Stimulated activated CD4-positive, alpha-beta T cell treated with anti-CD3 and anti-CD28 coated beads, TNF-alpha, amount 100 ng/mL, for 4 hours (primary cell): ENCODE measurements around the gene CACNA1G.

Experiments
- DNase-seq, 3 experiments: peaks; one replicate each; pipeline ENCODE4 v3.0.0-alpha.2; 2020; ENCODE audit warnings: low read depth in 3 of 3

Gene CACNA1G

GRCh38 chr17:50632637-50633036 lies 72.1 kb downstream of the CACNA1G start:
- DNase-seq = no peak

DNA sequence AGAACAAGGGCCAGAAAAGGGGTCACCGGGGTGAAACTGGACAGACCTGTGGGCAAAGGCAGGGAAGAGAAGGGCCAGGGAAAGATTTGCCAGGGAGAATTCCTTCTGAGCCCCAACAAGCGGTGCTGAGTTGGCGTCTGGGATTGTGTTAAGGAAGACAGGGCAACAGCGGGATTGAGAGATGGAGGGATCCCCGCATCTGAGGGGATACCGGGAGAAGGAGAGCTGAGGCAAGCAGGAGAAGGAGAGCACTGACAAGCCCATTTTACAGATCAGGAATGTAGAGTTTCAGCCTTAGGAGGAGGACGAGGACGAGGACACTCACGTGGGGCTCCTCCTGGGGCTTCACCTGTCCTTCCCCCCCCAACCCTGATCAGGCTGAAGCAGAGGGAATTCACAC lies 73.2 kb downstream of the CACNA1G start:
- no peak for DNase-seq

- DNase-seq = no peak
Measured at GRCh38 chr17:50634224-50634914, 73.9 kb downstream of the CACNA1G start, which contains the start of gene ABCC3. TSS of gene ABCC3 (plus strand) at chr17:50634881. CDS start at chr17:50634937, 56 bp downstream.

- no peak for DNase-seq
Measured at GRCh38 chr17:50634915-50635731, 74.6 kb downstream of the CACNA1G start.

DNA sequence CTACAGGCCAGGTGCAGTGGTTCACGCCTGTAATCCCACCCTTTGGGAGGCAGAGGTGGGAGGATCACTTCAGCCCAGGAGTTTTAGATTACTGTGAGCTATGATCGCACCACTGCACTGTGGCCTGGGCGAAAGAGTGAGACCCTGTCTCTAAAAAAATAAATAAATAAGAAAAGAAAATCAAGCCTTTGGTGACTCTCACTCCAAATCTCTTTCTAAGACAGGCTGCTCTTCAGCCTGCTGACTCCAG lies 75.1 kb downstream of the CACNA1G start:
- no peak for DNase-seq

DNA sequence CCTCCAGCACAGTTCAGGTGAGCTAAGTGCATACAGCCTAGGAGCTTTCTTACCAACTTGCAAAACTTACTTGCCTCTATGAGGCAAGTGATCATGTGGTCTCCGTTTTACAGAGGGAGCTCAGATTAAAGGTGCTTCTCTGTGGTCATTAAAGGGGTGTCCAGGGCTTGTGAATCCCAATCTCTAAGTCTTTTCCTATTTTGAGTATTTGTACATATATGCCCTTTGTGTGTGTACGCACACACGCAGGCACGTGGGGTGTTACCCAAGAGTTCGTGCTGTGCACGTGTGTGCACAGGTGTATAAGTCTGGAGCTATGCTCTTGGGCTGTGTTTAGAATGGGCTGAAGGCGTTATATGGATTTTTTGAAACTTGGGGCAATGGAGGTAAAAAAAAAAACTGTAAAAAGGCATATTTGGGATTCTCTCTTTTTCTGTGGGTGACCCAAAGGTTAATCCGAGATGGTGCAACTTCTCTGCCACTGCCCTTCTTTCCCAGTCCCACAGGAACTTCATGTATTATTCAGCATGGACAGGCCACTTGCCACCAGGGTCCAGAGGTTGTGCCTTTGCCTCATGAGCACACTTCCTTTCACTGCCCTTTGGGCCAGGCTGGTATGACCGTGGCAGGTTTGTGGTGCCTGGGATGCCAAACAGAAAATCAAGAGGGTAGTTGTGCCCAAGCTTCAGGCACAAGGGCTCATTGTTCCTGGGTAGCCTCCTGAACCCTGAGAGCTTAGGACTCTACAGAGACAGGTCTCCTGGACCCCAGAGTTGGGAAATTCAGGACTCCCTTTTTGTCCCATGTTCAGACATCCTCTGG lies 75.7 kb downstream of the CACNA1G start:
- no peak for DNase-seq

DNA sequence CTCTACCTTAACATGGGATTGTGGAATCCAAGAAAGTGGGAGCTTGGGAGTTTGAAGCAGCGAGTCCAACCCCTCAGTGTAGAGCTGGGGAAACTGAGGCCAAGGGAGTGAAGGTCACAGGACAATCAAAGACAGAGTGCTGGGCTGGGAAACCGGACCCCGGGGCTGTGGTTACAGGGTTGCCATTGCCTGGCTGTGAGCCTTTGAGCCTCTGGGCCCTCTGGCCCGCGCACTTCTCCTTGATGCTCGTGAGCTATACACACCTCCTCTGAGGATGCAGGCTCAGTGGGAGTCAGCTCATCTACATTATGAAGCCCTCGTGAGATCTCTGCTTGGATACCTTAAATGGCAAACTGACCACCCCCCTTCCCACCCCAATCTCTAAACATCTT lies 76.3 kb downstream of the CACNA1G start:
- no peak for DNase-seq

DNA sequence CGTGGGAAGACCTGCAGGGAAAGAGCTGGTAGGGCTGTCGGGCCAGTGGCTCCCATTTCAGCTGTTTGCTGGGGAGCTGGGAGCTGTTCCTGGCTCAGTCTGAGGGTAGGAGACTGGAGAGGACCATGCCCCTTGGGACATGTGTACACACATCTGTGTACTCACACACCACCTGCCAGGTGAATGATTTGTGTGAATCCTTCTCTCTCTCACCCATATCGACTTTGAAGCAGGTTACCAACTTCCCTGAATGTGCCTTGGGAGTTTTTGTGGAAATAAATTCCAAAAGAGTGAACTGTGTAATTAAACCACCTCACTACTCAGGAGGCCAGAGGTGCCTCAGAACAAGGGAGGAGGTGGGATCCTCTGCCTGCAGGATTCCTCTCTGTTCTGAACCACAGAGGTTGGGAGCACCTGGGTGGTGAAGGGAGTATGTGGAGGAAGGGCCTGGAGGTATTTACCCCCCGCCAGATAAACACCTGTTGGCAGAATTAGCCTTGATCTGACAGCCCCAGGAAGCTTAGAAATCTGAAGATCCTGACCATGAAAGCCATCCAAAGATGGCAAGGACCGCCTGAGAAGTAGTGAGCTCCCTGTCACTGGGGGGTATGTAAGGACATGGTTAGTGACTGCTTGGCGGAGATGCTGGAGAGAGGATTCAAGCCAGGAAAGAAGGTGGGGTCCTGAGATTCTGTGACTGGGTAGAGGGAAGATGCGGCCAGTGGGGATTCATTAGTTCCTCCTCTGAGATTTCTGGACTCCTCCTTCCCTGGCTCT lies 77.5 kb downstream of the CACNA1G start:
- no peak for DNase-seq

DNA sequence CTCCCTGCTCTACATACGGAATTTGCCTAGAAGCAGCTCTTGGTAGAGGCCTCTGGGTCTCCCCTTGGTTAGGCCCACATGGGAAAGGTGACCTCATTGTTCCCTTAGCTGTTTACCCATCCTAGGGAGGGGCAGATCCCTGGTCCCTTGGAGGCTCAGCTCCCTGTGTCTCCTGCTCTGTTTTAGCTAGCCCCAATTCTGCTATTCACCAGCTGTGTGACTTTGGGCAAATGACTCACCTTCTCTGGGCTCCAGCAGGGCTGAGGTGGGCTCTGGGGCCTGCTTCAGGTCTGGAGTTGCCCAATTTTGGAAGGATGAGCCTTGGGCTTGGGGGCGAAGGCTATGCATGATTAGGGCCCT lies 78.1 kb downstream of the CACNA1G start:
- no peak for DNase-seq

GRCh38 chr17:50638966-50639713 lies 78.6 kb downstream of the CACNA1G start:
- no peak for DNase-seq

DNA sequence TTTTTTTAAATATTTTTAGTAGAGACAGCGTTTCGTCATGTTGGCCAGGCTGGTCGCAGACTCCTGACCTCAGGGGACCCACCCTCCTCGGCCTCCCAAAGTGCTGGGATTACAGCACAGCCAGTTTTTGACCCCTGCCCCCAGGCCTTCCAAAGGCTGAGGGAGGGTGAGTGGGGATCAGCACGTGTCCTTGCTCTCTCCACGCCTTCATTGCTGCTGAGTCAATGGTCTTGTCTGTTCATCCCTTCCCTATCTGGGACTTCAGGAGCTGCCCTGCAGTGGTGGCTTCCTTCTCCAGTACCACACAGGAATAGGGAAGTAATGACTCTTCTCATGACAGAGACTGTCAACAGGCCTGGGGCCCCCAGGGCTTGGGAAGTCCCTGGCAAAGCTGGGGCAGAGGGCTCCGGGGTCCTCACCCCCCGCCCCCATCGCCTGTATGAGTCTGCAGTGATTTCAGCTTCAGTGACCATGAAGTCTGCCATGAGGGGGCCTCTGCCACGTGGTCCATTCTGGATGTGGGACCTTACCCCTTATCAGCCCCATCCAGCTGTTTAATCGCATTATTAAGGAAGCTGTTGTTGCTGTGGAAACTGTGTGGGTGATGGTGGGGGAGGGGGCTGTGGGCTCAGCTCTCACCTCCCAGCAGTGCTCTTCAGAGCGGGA lies 80.3 kb downstream of the CACNA1G start:
- no peak for DNase-seq

- no peak for DNase-seq
Measured at GRCh38 chr17:50641357-50641756, 80.8 kb downstream of the CACNA1G start.

- no peak for DNase-seq
Measured at GRCh38 chr17:50642071-50642721, 81.7 kb downstream of the CACNA1G start.

GRCh38 chr17:50642722-50643656 lies 82.5 kb downstream of the CACNA1G start:
- DNase-seq = no peak

GRCh38 chr17:50645748-50646682 lies 85.5 kb downstream of the CACNA1G start:
- no peak for DNase-seq

DNA sequence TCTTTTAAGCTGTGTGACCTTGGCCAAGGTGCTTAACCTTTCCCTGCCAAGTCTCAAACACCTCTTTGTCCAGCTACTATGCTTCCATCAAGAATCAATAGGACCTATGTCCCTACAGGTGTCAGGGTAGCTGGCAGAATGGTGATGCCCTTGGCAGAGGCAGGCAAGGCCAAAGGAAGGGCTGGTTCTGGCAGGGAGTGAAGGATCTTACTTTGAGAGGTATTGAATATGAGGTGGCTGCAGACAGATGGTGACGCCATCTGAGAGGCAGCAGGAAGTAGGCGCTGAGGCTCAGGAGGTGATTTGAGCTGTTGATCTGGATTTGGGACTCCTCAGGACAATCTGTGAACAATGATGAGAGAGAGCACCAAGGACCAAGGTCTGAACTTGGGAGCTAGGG lies 86.7 kb downstream of the CACNA1G start:
- DNase-seq = no peak

DNA sequence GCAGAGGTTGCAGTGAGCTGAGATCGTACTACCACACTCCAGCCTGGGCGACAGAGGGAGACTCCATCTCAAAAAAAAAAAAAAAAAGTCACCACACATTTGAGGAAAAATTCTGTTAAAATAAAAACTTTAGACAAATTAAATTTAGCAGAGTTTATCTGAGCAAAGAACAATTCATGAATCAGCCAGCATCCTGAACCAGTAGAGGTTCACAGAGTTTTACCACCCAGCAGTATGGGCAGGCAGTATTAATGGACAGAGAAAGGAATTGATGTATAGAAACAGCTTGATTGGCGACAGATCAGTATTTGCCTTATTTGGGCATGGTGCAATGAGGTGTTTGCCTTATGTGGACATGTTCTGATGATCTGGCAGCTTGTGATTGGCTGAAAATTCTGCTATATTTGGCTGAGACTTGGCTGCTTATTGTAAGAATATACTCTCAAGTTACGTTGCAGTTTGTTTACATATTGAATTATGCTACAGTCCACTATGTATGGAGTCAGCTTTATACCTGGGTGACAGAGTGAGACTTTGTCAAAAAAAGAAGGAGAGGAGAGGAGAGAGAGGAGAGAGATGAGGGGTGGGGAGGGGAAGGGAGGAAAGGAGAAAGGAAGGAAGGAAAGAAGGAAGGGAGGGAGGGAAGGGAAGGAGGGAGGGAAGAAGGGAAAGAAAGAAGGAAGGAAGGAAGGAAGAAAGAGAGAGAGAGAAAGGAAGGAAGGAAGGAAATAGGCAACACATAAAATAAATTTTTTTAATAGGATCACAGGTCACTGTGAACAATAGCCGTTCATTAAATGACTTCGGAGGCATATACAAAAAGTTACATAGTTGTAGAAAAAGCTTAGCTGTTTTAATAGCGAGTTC lies 88.8 kb downstream of the CACNA1G start:
- DNase-seq = no peak
